Activated T-helper 1 cell treated with Interleukin-2 at 50 U/mL for 16 hours (primary cell): ENCODE measurements around the gene GLIS1.

Experiments
- DNase-seq: peaks from one replicate; pipeline ENCODE4 v3.0.0-alpha.2; 2020; ENCODE audit warnings: low read depth

Gene GLIS1

DNA sequence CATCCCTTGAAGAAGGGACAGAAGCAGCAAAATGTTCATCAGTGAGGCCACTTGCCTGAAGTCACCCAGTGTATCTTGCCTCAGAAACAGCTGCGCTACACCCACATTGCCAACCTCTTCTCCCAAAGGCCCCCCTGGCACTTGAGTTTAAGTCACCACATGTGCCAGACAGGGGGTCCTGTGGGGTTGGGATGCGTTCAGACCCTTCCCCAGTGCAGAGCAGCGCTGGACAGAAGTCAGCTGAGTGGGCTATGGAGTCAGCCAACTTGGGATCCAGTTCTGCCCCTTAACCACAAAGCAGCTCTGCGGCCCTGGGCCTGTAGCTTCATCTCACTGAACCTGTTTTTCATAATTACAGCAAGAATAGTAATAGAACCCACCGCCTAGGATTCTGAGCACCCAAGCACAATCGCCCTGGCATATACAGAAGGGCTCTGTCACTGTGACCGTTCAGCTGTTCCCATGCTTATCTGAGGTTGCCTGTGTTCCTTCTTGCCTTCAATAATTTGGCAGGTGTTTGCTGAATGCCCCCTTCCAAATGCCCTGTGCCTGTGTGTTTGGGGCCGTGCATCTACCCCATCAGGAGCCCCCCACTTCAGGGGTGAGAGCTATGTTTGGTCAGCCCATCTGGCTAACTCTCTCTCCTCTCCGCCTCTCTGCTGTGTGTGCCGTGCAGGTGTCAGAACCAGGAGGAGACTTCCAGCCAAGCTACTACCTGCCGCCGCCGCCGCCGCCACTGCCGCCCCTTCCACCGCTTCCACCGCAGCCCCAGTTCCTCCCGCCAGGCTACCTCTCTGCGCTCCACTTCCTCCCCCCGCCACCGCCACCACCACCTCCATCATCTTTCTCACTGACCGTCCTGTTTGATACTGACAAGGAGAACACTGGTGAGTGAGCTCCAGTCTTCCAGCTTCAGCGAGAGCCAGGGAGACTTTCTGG is 274.7 kb downstream of the GLIS1 start:
- no peak for DNase-seq

- no peak for DNase-seq
Observed at GRCh38 chr1:53462769-53463501, 276.0 kb downstream of the GLIS1 start.

DNA sequence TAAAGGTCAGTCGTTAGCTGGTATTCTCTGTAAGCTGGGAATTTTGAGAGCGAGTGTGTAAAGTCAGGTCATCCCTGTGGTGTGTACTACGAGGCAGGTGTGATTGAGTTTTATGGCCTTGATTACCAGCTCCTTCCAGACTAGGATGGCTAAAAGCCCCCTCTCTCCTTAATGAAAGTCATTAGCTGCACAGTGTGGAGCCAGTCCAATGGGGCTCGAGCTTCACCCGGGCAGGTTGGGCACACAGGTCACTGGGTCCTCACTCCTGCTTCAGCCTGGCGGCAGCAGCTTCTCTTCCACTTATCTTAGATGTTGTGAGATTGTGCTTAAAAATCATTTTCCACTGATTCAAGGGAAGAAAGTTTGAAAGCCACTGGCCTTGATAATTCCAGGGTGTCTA is 276.8 kb downstream of the GLIS1 start:
- no peak for DNase-seq

DNA sequence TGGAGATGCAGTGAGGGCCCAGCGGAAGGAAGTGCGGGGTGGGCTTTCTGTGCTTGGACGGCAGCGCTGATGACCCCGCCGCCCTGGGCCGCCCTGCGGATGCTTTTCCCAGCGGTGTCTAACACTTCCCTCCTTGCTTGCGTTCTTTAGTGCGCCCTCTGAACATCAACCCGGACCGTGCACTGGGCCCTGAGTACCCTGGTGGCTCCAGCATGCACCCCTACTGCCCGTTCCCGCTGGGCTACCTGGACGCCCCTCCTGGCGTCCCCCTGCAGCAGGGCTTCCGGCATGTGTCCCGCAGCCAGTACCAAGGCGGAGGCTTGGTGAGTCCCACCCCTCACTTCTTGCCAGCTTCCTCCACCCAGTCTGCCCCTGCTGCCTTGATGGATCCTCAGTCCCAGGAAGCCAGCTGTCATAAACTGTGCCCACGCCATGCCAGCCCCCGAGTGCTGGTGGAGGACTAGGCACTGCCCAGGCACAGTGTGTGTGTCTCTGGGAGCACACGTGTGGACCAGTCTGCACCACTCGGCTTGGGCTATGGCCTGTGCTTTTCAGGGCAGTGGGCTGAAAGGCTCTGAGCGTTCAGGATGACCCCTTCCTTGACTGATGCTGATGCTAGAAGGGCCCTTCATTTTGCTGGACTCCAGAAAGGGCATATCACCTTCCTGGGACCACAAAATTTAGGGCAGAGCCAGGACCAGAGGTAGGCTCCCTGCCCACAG is 277.5 kb downstream of the GLIS1 start:
- no peak for DNase-seq

DNA sequence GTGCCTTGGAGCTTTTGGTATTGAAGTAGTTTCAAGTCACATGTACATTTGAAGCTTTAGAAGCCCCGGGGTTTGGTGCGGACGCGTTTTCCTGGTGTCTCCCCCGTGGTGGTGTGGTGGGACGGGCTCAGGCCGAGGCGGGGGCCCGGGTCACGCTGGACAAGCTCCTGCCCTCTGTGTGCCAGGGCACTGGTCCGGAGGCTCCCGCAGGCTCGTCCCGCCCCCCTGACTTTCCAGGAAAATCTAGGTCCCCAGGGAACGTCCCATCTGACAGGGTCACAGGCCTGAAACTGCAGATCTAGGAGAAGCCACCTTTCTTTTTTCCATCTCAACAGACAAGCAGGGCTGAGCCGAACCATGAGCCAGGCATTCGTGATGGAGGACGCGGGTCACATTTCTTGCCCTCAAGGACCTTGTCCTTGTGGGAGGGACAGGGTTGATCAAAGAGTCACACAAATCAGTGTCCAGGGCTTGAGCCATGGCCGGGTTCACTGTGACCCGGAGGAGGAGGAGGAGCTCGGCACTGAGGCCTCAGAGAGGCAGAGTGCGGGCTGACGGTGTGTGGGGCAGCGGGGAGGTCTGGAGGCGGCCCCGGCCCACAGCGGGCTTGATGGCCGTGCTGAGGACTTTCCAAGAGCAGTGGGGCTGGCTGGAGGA is 278.2 kb downstream of the GLIS1 start:
- DNase-seq = no peak

GRCh38 chr1:53460211-53460634 is 278.7 kb downstream of the GLIS1 start:
- no peak for DNase-seq

GRCh38 chr1:53459321-53460175 is 279.4 kb downstream of the GLIS1 start, which contains the start of gene DMRTB1:
DMRTB1 (plus strand) TSS chr1:53459399; CDS start chr1:53459454, 55 bp downstream.
- no peak for DNase-seq

DNA sequence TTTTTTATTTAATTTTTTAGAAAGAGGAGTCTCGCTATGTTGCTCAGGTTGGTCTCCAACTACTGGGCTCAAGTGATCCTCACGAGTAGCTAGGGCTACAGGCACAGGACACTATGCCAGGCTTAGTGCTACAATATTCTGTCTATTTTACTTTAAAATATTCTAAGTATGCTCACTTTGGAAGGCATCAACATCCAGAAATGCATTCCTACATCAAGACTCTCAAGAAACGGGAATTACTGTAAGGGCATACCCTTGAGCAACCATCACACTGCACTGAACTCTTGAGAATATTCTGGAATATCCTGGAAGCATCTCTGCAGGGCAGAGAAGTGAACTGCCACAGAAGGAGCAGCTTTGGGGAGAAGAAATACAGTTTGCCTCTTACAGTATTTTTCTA is 280.3 kb downstream of the GLIS1 start:
- DNase-seq = no peak
